Osteoblast (primary cell): ENCODE data around the gene ZFHX3. TPM values are rescaled to one million over a fixed set of nuclear protein-coding genes. Genes with fewer than 3 reads are reported as not detected.
A peak's percentile ranks its signal among the peaks of the same experiment; 100 is the strongest.

ENCODE experiments used
- DNase-seq: peaks from one replicate; pipeline ENCODE4 v3.0.0; 2011; ENCODE audit warnings: low spot score, mixed read lengths; ENCODE audit not compliant: insufficient read length; ENCODE audit errors: missing footprints
- H2AFZ ChIP-seq: 2 replicates; pipeline ENCODE4 v1.6.0; 2011; ENCODE audit warnings: mild to moderate bottlenecking, low read length
- H3K27ac ChIP-seq: 2 replicates; pipeline ENCODE4 v1.5.1; 2011; ENCODE audit warnings: mild to moderate bottlenecking, low read depth, low read length, moderate library complexity
- H3K27me3 ChIP-seq: 2 replicates; pipeline ENCODE4 v1.6.0; 2012; ENCODE audit warnings: mild to moderate bottlenecking, control low read depth, inconsistent platforms, low read length, moderate library complexity; ENCODE audit not compliant: insufficient read depth
- H3K36me3 ChIP-seq: 2 replicates; pipeline ENCODE4 v1.5.1; 2011; ENCODE audit warnings: mild to moderate bottlenecking, low read length, control low read depth, moderate library complexity; ENCODE audit not compliant: insufficient read depth
- H3K4me1 ChIP-seq: 2 replicates; pipeline ENCODE4 v1.5.1; 2011; ENCODE audit warnings: mild to moderate bottlenecking, low read length, control low read depth, moderate library complexity; ENCODE audit not compliant: insufficient read depth
- H3K4me2 ChIP-seq: 2 replicates; pipeline ENCODE4 v1.6.0; 2011; ENCODE audit warnings: mild to moderate bottlenecking, low read length; ENCODE audit not compliant: insufficient read depth
- H3K4me3 ChIP-seq: fragments of 200-600 bp; sonication (generic); 3 replicates; pipeline ENCODE4 v1.5.1; 2012; ENCODE audit warnings: mild to moderate bottlenecking, low read length, inconsistent platforms; ENCODE audit not compliant: insufficient read depth
- H3K79me2 ChIP-seq: 2 replicates; pipeline ENCODE4 v1.6.0; 2012; ENCODE audit warnings: mild to moderate bottlenecking, low read length, control low read depth, inconsistent platforms; ENCODE audit not compliant: insufficient read depth
- H3K9me3 ChIP-seq: 2 replicates; pipeline ENCODE4 v1.5.1; 2011; ENCODE audit warnings: low read depth, low read length, control low read depth
- H4K20me1 ChIP-seq: 2 replicates; pipeline ENCODE4 v1.6.0; 2012; ENCODE audit warnings: mild to moderate bottlenecking, low read length, control low read depth; ENCODE audit not compliant: insufficient read depth
- total RNA-seq: library from RNA; depleted of rRNA; stranded (reverse); fragments of >200 nt; gene quantifications from 2 replicates; pipeline ENCODE4 v1.2.3, GENCODE V29; 2012
- TF ChIP-seq, protein P1 (sequence below): IDR thresholded peaks from 2 replicates; pipeline ENCODE4 v1.5.1; 2011; ENCODE audit warnings: mild to moderate bottlenecking, low read depth, low read length, moderate library complexity; ENCODE audit errors: extremely low read depth

Gene ZFHX3
- total RNA-seq, 1 donor = 14.5 TPM

DNA sequence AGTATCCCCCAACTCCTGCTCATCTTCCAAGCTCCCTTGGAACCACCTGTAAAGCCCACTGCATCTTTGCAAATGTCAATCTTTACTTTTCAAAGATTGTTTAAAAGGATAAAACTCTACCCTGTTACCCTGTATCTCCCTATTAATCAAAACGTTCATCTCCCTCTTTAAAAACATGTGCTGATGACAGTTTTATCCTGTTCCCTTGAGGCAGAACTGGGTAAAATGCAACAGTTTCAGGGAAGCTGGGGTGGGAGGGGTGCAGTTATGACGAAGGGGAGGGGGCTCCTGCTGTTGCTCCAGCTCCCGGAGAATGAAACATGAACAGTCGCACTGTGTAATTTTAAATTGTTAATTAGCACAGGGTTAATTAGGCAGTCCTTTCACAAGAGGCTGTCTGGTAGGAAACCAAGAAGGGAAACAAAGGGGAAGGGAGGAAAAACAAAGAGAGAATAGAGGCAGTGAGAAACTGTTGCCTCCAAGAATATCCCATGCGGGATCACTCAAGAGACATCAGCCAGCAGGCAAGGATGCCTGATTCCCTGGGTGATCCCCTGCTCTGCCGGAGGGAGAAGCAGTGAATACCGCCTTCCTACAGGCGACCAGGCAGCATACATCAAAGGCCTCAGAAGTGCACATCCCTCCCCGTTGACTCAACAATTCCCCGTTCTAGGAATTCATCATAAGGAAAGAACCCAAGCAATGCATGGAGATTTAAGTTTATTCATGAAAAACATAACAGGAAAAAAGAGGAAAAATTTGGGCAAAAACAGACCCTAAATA lies 84.2 kb downstream of the ZFHX3 start:
- peak; percentile 94 for DNase-seq
- TF ChIP-seq, protein P1, sequence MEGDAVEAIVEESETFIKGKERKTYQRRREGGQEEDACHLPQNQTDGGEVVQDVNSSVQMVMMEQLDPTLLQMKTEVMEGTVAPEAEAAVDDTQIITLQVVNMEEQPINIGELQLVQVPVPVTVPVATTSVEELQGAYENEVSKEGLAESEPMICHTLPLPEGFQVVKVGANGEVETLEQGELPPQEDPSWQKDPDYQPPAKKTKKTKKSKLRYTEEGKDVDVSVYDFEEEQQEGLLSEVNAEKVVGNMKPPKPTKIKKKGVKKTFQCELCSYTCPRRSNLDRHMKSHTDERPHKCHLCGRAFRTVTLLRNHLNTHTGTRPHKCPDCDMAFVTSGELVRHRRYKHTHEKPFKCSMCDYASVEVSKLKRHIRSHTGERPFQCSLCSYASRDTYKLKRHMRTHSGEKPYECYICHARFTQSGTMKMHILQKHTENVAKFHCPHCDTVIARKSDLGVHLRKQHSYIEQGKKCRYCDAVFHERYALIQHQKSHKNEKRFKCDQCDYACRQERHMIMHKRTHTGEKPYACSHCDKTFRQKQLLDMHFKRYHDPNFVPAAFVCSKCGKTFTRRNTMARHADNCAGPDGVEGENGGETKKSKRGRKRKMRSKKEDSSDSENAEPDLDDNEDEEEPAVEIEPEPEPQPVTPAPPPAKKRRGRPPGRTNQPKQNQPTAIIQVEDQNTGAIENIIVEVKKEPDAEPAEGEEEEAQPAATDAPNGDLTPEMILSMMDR = no peak

GRCh38 chr16:72962347-72962746 lies 85.6 kb downstream of the ZFHX3 start:
- no peaks in the 10 kb centered on the region for H3K9me3 ChIP-seq
- H3K79me2 ChIP-seq = peaks cover 83% of the 10 kb centered on the region
- H4K20me1 ChIP-seq = peaks cover 40% of the 10 kb centered on the region

More for the DNA sequence above, 84.2 kb downstream of the ZFHX3 start:
- H3K27ac ChIP-seq = no peak overlapping the region
- H3K27me3 ChIP-seq = no peaks in the 10 kb centered on the region
- H2AFZ ChIP-seq = no peak overlapping the region
- H4K20me1 ChIP-seq = peaks cover 40% of the 10 kb centered on the region
- H3K79me2 ChIP-seq = peaks cover 81% of the 10 kb centered on the region
- peaks cover 7% of the 10 kb centered on the region for H3K4me1 ChIP-seq
- peaks cover 14% of the 10 kb centered on the region for H3K36me3 ChIP-seq
- H3K9me3 ChIP-seq = no peaks in the 10 kb centered on the region
- no peak overlapping the region for H3K4me3 ChIP-seq
- no peak overlapping the region for H3K4me2 ChIP-seq

GRCh38 chr16:72961863-72962262 lies 86.1 kb downstream of the ZFHX3 start:
- no peaks in the 10 kb centered on the region for H3K9me3 ChIP-seq
- peaks cover 7% of the 10 kb centered on the region for H3K4me1 ChIP-seq
- H3K27ac ChIP-seq = no peak overlapping the region
- H3K27me3 ChIP-seq = no peaks in the 10 kb centered on the region
- DNase-seq = no peak
- peaks cover 21% of the 10 kb centered on the region for H3K36me3 ChIP-seq
- H2AFZ ChIP-seq = no peak overlapping the region
- peaks cover 83% of the 10 kb centered on the region for H3K79me2 ChIP-seq
- TF ChIP-seq, protein P1 = no peak
- H3K4me3 ChIP-seq = no peak overlapping the region
- peaks cover 40% of the 10 kb centered on the region for H4K20me1 ChIP-seq
- no peak overlapping the region for H3K4me2 ChIP-seq

More at GRCh38 chr16:72962347-72962746, 85.6 kb downstream of the ZFHX3 start:
- Histone ChIP-seq H3K27me3 (no peaks in the 10 kb centered on the region), H3K4me1 (peaks cover 7% of the 10 kb centered on the region), H3K4me2 (no peak overlapping the region), H2AFZ (no peak overlapping the region), H3K27ac (no peak overlapping the region), H3K4me3 (no peak overlapping the region), H3K36me3 (peaks cover 21% of the 10 kb centered on the region)
- TF ChIP-seq, protein P1 = no peak
- no peak for DNase-seq

DNA sequence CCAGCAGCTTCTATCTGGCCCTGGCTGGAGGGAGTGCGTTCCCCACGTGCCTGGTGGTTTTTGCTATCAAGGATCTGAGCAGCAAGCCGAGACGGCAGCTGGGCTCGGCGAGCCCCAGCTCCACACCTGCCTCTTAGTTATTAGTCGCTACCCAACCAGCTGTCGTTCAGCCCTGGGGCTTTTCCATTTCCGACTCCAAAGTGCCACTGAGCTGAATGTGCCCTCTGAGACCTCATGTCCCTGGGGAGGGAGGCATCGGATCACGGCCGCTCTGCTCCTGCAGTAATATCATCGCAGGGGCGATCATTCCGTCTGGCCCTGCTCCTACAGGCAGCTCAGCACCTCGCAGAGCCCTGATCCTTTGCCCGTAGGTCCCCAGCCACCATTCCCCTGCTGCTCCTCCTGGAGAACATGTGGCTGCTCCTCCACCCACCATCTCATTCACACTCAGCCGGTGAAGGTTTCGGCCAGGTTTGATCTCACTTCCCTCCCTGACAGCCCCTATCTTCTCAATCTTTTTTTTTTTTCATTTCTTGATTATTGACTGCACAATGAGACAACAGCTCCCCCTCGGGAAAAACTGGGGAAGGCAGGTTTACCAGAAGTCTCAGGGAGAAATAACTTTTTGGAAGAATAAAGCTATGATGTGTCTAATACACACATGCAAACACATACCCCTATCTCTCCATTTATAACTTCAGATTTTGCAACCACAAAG lies 86.7 kb downstream of the ZFHX3 start:
- Histone ChIP-seq H3K4me1 (peaks cover 7% of the 10 kb centered on the region), H4K20me1 (peaks cover 36% of the 10 kb centered on the region), H3K27me3 (no peaks in the 10 kb centered on the region), H3K36me3 (peaks cover 19% of the 10 kb centered on the region), H2AFZ (no peak overlapping the region), H3K4me3 (no peak overlapping the region), H3K9me3 (no peaks in the 10 kb centered on the region), H3K4me2 (no peak overlapping the region), H3K79me2 (peaks cover 81% of the 10 kb centered on the region), H3K27ac (no peak overlapping the region)
- DNase-seq = peak; percentile 91
- TF ChIP-seq, protein P1 = peak; percentile 57
